ENCODE measurements around the gene SRC.

GRCh38 chr20:37439223-37439933 is 93.4 kb downstream of the SRC start:
- no peak for TF ChIP-seq EZH2 (IDR thresholded peaks at IDR 0.05)
- no peak for TF ChIP-seq POLR2AphosphoS5 (IDR thresholded peaks at IDR 0.05; ENCODE audit: borderline replicate concordance, low read depth, low read length)
